Gastrocnemius medialis (tissue), 4 donors: ENCODE measurements around the gene NTSR2. TPM values are rescaled to one million over a fixed set of nuclear protein-coding genes. Genes with fewer than 3 reads are reported as not detected.

Experiments
- ATAC-seq, 2 donors: fragments of 150-250 bp; one replicate each; pipeline ENCODE4 v1.9.1; 2016
- DNase-seq, 2 donors: peaks; one replicate each; pipeline ENCODE4 v3.0.0-alpha.2; 2019
- H3K27ac ChIP-seq, 4 donors: fragments of 200-600 bp; sonication (generic); 1 replicate in 1 of 4; 2 replicates in 3 of 4; pipeline ENCODE4 v1.5.1; 2016 to 2018; ENCODE audit warnings: mild to moderate bottlenecking in 2 of 4, moderate library complexity in 1 of 4
- H3K27me3 ChIP-seq, 3 donors: fragments of 200-600 bp; sonication (generic) in 2 of 3; 1 replicate in 1 of 3; 2 replicates in 2 of 3; pipeline versions ENCODE4 v1.5.1 to v1.6.0; 2016 to 2019; ENCODE audit warnings: mild to moderate bottlenecking in 1 of 3, moderate library complexity in 1 of 3
- H3K36me3 ChIP-seq, 2 donors: fragments of 200-600 bp; sonication (generic) in 1 of 2; one replicate each; pipeline ENCODE4 v1.5.1; 2017 to 2018
- H3K4me1 ChIP-seq, 2 donors: fragments of 200-600 bp; sonication (generic) in 1 of 2; one replicate each; pipeline ENCODE4 v1.5.1; 2016 to 2017; ENCODE audit warnings: mild to moderate bottlenecking in 2 of 2
- H3K4me3 ChIP-seq, 4 donors: fragments of 200-600 bp; sonication (generic) in 3 of 4; 1 replicate in 1 of 4; 2 replicates in 3 of 4; pipeline ENCODE4 v1.5.1; 2016 to 2019; ENCODE audit warnings: mild to moderate bottlenecking in 2 of 4
- H3K9me3 ChIP-seq, 3 donors: fragments of 200-600 bp; sonication (generic) in 2 of 3; 1 replicate in 1 of 3; 2 replicates in 2 of 3; pipeline ENCODE4 v1.5.1; 2016 to 2019
- POLR2A ChIP-seq, 2 donors: fragments of 450-650 bp; IDR thresholded peaks; one replicate each; pipeline ENCODE4 v1.6.1; 2017; ENCODE audit warnings: antibody characterized with exemption in 2 of 2, mild to moderate bottlenecking in 2 of 2, moderate library complexity in 2 of 2
- in situ Hi-C, 4 donors: fragments of 200-750 bp; cut with MboI; loops; one replicate each; pipeline versions ENCODE4 v1.15.0 to v1.8.0; 2017; ENCODE audit warnings: low sequenced_read_pairs in 4 of 4
- intact Hi-C: fragments of 100-400 bp; cut with DNase I; formaldehyde crosslinking; loops from one replicate; pipeline ENCODE4 v1.15.1; 2023; ENCODE audit warnings: low total_unique reads
- total RNA-seq, 4 donors: library from RNA; depleted of rRNA; stranded (reverse); fragments of >200 nt; gene quantifications; one replicate each; pipeline versions ENCODE4 v1.1.0 to v1.2.3, GENCODE V29; 2016
- TF ChIP-seq, protein P1 (sequence below), 5 experiments: fragments of 450-650 bp in 3 of 5; fragments of 200-600 bp in 2 of 5; sonication (generic) in 2 of 5; IDR thresholded peaks in 4 of 5; conservative IDR thresholded peaks in 1 of 5; 1 replicate in 4 of 5; 2 replicates in 1 of 5; pipeline ENCODE4 v1.5.1; 2016 to 2019; ENCODE audit warnings: antibody characterized with exemption in 5 of 5, mild to moderate bottlenecking in 3 of 5, moderate library complexity in 3 of 5

The NTSR2 gene
- total RNA-seq, 4 donors from 2014 or later = 0.62 to 0.85 TPM; not detected in 2

DNA sequence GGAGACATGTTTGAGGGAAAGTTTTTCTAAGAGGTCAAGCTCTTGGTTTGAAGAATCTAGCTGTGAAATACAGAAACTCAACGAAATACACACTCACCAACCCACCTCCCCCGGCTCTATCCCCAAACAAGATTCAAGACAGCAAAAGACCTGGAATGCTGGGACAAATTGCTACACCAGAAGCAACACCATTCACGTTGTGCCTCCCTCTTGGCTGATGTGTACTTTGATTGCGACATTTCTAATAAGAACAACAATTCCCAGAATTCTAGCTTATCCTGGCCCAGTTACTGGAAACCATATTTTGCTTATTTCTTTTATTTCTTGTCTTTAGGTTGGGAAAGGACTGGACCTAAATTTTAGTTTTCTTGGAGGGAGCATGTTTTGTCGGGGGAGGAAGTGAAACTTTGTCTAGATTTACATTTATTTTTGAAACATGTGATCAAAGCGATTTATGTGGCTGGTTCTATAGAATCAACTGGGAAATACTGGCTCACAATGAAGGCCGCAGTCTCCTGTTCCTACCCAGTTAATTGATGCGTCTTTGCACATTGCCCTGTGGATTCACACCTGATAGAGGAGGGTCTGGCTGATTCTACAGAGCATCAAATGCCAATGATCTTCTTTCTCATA, 46.8 kb upstream of the NTSR2 start:
- DNase-seq (no peak), ATAC-seq (peak; percentile 66 to 69)
- in situ Hi-C loops = no loop called here
- Histone ChIP-seq H3K4me1 (peaks cover 0 to 4% of the 10 kb centered on the region in 2 donors), H3K36me3 (no peaks in the 10 kb centered on the region), H3K27ac (peak overlapping the region in 3 of 4 donors; percentile 26 to 41 (median 33)), H3K9me3 (no peaks in the 10 kb centered on the region), H3K4me3 (no peak overlapping the region), H3K27me3 (no peaks in the 10 kb centered on the region)
- intact Hi-C loops = no loop called here
- TF ChIP-seq, protein P1, sequence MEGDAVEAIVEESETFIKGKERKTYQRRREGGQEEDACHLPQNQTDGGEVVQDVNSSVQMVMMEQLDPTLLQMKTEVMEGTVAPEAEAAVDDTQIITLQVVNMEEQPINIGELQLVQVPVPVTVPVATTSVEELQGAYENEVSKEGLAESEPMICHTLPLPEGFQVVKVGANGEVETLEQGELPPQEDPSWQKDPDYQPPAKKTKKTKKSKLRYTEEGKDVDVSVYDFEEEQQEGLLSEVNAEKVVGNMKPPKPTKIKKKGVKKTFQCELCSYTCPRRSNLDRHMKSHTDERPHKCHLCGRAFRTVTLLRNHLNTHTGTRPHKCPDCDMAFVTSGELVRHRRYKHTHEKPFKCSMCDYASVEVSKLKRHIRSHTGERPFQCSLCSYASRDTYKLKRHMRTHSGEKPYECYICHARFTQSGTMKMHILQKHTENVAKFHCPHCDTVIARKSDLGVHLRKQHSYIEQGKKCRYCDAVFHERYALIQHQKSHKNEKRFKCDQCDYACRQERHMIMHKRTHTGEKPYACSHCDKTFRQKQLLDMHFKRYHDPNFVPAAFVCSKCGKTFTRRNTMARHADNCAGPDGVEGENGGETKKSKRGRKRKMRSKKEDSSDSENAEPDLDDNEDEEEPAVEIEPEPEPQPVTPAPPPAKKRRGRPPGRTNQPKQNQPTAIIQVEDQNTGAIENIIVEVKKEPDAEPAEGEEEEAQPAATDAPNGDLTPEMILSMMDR (IDR thresholded peaks at IDR 0.05 in 4 of 5, conservative IDR thresholded peaks at IDR 0.05 in 1 of 5) = no peak
- no peak for TF ChIP-seq POLR2A (IDR thresholded peaks at IDR 0.05)

DNA sequence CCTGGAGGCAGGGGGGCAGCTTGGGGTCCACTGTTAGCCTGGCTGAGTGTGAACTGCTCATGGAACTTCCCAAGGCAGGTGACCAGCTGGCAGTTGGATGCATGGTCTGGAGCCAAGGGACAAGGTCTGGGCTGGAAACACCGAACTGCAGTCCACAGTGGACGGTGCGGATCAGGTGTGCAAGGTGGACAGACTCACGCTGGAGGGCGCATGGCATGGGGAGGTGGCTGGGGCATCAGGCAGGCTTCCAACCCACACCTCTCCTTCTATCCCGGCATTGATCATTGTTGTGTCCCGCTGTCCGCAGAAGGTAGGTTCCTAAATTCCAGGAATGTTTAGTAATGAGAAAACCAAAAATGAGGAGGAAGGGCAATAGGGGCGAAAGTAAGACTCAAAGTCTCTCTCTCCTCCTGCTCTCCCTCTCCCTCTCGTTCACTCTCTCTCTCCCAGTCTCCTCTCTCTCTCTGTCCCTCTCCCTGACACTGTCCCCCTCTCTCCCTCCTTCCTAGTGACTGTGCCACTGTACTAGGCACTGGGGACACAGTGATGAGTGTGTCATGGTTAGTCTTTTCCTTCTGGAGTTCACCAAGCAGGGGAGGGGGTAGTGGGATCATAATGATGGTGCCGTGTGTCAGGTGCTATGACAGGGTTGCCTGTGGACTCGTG, 46.1 kb upstream of the NTSR2 start:
- in situ Hi-C loops = no loop called here
- DNase-seq (no peak), ATAC-seq (peak in 1 of 2 donors; percentile 15)
- Histone ChIP-seq H3K27ac (peak overlapping the region in 3 of 4 donors; percentile 26 to 41 (median 33)), H3K4me1 (peaks cover 1 to 7% of the 10 kb centered on the region in 2 donors), H3K4me3 (no peak overlapping the region), H3K9me3 (no peaks in the 10 kb centered on the region), H3K27me3 (no peaks in the 10 kb centered on the region), H3K36me3 (no peaks in the 10 kb centered on the region)
- TF ChIP-seq, protein P1 (IDR thresholded peaks at IDR 0.05 in 4 of 5, conservative IDR thresholded peaks at IDR 0.05 in 1 of 5) = no peak
- no peak for TF ChIP-seq POLR2A (IDR thresholded peaks at IDR 0.05)
- intact Hi-C loops = no loop called here

DNA sequence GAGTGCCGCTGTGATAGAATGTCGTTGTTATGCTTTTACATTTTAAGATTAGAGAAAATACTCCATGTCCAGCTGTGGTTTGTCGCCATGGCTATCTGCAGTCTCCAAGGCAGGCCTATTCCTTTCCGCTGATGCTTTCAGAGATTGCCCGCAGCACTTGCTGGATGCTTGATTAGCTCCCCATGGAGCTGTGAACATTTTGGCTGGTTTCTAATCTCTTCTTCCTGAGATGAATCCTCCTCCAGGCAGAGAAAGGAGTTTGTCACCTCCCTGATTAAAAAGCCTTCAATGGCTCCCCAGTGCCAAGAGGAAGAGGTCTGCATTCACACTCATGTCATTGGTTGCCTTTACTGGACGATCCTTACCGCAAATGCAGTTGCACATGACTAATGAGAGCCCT, 43.8 kb upstream of the NTSR2 start:
- intact Hi-C loops = no loop called here
- H3K27me3 ChIP-seq = no peaks in the 10 kb centered on the region
- TF ChIP-seq POLR2A (IDR thresholded peaks at IDR 0.05) = no peak
- TF ChIP-seq, protein P1 (IDR thresholded peaks at IDR 0.05 in 4 of 5, conservative IDR thresholded peaks at IDR 0.05 in 1 of 5) = no peak

DNA sequence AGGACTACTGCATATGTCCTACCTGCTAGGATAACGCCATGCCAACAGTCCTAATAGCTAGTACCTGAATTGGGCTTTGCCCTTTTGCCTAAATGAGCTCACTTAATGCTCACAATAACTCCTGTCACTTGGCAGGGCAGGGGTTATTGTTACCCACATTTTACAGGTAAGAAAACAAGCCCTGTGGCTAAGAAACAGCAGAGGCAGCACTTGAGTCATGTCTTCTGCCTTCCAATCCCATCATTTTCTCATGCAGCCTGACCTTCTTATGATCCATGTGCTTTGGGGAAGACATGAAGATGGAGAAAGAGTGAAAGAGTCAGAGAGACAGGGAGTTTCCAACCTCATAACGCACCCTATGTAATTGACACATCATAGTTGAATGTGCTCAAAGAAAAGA, 42.9 kb upstream of the NTSR2 start:
- in situ Hi-C loops (no loop called here), intact Hi-C loops (no loop called here)
- ATAC-seq (no peak), DNase-seq (no peak)
- no peak overlapping the region for H3K27ac ChIP-seq
- TF ChIP-seq POLR2A (IDR thresholded peaks at IDR 0.05) = no peak
- TF ChIP-seq, protein P1 (IDR thresholded peaks at IDR 0.05 in 4 of 5, conservative IDR thresholded peaks at IDR 0.05 in 1 of 5) = no peak
- H3K36me3 ChIP-seq = no peaks in the 10 kb centered on the region
- peaks cover 7 to 9% of the 10 kb centered on the region in 2 donors for H3K4me1 ChIP-seq
- no peaks in the 10 kb centered on the region for H3K9me3 ChIP-seq
- no peaks in the 10 kb centered on the region for H3K27me3 ChIP-seq
- H3K4me3 ChIP-seq = no peak overlapping the region

More for the DNA sequence above, 43.8 kb upstream of the NTSR2 start:
- Histone ChIP-seq H3K4me1 (peaks cover 7 to 9% of the 10 kb centered on the region in 2 donors), H3K36me3 (no peaks in the 10 kb centered on the region), H3K9me3 (no peaks in the 10 kb centered on the region), H3K4me3 (no peak overlapping the region), H3K27ac (no peak overlapping the region)
- no peak for DNase-seq
- in situ Hi-C loops = no loop called here
- no peak for ATAC-seq
